HCT116 (cell line): ENCODE data around the gene PLD1.

ENCODE experiments used
- EZH2 ChIP-seq: fragments of 200-600 bp; sonication (generic); IDR thresholded peaks from 2 replicates; pipeline ENCODE4 v1.6.1; 2017; ENCODE audit warnings: antibody characterized with exemption, mixed run types
- TF ChIP-seq, protein P1 (sequence below), 3 experiments: fragments of 200-600 bp in 1 of 3; sonication (generic) in 1 of 3; IDR thresholded peaks in 2 of 3; conservative IDR thresholded peaks in 1 of 3; 2 replicates each; pipeline ENCODE4 v1.5.1; 2012 to 2017; ENCODE audit warnings: low read depth in 2 of 3, low read length in 2 of 3, antibody characterized with exemption in 1 of 3, borderline replicate concordance in 1 of 3, control low read depth in 1 of 3, mild to moderate bottlenecking in 1 of 3, mixed read lengths in 1 of 3, mixed run types in 1 of 3, moderate library complexity in 1 of 3; ENCODE audit not compliant: insufficient read depth in 1 of 3

DNA sequence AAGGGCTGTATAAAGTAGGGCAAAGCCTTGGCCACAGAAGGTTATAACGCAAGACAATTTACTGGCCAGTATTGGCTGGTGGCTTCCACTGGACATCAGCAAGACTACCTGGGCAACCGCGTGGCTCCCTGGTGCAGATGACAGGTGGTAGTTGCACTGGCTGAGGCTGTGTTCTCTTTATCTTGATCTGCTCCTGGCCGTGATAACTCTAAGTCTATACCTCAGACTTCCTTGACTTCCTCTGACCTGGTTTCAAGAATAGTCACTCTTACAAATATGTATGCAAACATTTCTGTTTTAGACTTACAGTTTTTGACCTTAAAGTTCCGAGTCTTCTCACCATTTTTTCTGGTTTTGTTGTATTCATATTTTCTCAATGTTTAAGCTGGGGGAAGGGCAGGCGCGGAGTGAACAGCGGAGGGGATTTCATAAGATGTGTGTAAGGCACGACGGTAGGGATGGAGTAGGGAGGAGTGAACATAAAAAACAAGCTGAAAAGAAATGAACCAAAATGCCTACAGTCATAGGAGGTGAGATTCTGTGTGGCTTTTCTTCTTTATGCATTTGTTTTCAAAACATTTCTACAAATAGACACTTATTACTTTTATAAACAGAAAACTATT is 17.7 kb upstream of the PLD1 start:
- TF ChIP-seq, protein P1, sequence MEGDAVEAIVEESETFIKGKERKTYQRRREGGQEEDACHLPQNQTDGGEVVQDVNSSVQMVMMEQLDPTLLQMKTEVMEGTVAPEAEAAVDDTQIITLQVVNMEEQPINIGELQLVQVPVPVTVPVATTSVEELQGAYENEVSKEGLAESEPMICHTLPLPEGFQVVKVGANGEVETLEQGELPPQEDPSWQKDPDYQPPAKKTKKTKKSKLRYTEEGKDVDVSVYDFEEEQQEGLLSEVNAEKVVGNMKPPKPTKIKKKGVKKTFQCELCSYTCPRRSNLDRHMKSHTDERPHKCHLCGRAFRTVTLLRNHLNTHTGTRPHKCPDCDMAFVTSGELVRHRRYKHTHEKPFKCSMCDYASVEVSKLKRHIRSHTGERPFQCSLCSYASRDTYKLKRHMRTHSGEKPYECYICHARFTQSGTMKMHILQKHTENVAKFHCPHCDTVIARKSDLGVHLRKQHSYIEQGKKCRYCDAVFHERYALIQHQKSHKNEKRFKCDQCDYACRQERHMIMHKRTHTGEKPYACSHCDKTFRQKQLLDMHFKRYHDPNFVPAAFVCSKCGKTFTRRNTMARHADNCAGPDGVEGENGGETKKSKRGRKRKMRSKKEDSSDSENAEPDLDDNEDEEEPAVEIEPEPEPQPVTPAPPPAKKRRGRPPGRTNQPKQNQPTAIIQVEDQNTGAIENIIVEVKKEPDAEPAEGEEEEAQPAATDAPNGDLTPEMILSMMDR (IDR thresholded peaks at IDR 0.05 in 2 of 3, conservative IDR thresholded peaks at IDR 0.05 in 1 of 3; ENCODE audit: borderline replicate concordance in 1 of 3, insufficient read depth in 1 of 3, low read depth in 2 of 3, low read length in 2 of 3): no peak
- no peak for TF ChIP-seq EZH2
